SJSA1 (cell line): ENCODE data around the gene ROBO2. TPM values are rescaled to one million over a fixed set of nuclear protein-coding genes. Genes with fewer than 3 reads are reported as not detected.

Experiments
- DNase-seq, 2 experiments: peaks; one replicate each; pipeline ENCODE4 v3.0.0-alpha.2; 2015 to 2020; ENCODE audit warnings: low spot score in 2 of 2, low read depth in 1 of 2
- H3K27ac ChIP-seq: fragments of 250-450 bp; sonication (Bioruptor Pico); 2 replicates; pipeline ENCODE4 v1.5.1; 2020; ENCODE audit warnings: mild to moderate bottlenecking, moderate library complexity
- H3K27me3 ChIP-seq: fragments of 250-450 bp; sonication (Bioruptor Pico); replicated peaks from 2 replicates; pipeline ENCODE4 v1.5.1; 2020; ENCODE audit warnings: mild to moderate bottlenecking, moderate library complexity
- H3K36me3 ChIP-seq: fragments of 250-450 bp; sonication (Bioruptor Pico); 2 replicates; pipeline ENCODE4 v1.5.1; 2020; ENCODE audit warnings: mild to moderate bottlenecking
- H3K4me1 ChIP-seq: fragments of 250-450 bp; sonication (Bioruptor Pico); replicated peaks from 2 replicates; pipeline ENCODE4 v1.6.1; 2021; ENCODE audit warnings: mild to moderate bottlenecking
- H3K4me3 ChIP-seq: fragments of 250-450 bp; sonication (Bioruptor Pico); 2 replicates; pipeline ENCODE4 v1.5.1; 2020; ENCODE audit warnings: mild to moderate bottlenecking
- H3K9me3 ChIP-seq: fragments of 250-450 bp; sonication (Bioruptor Pico); replicated peaks from 2 replicates; pipeline ENCODE4 v1.5.1; 2020; ENCODE audit warnings: mild to moderate bottlenecking
- total RNA-seq: library from RNA; depleted of rRNA; stranded (reverse); fragments of >200 nt; shearing (Covaris generic); gene quantifications from 2 replicates; pipeline ENCODE4 v1.2.3, GENCODE V29; 2014

Gene ROBO2
- total RNA-seq, 1 experiment from 2014 or later: not detected

- no peaks in the 10 kb centered on the region for H3K4me1 ChIP-seq
- H3K9me3 ChIP-seq: no peaks in the 10 kb centered on the region
- H3K27me3 ChIP-seq: no peaks in the 10 kb centered on the region
- H3K4me3 ChIP-seq: no peak overlapping the region
- no peak overlapping the region for H3K27ac ChIP-seq
- DNase-seq: no peak
- no peaks in the 10 kb centered on the region for H3K36me3 ChIP-seq
Observed at GRCh38 chr3:77248420-77248819, 208.5 kb downstream of the ROBO2 start.

- no peaks in the 10 kb centered on the region for H3K9me3 ChIP-seq
- no peak for DNase-seq
- no peak overlapping the region for H3K4me3 ChIP-seq
- H3K36me3 ChIP-seq: no peaks in the 10 kb centered on the region
- H3K27ac ChIP-seq: no peak overlapping the region
- no peaks in the 10 kb centered on the region for H3K4me1 ChIP-seq
- no peaks in the 10 kb centered on the region for H3K27me3 ChIP-seq
Observed at GRCh38 chr3:77251136-77251535, 211.2 kb downstream of the ROBO2 start.

- H3K27me3 ChIP-seq: no peaks in the 10 kb centered on the region
- H3K36me3 ChIP-seq: no peaks in the 10 kb centered on the region
- H3K27ac ChIP-seq: no peak overlapping the region
- H3K9me3 ChIP-seq: no peaks in the 10 kb centered on the region
- no peak overlapping the region for H3K4me3 ChIP-seq
- no peaks in the 10 kb centered on the region for H3K4me1 ChIP-seq
- peak in 1 of 2 experiments; percentile 15 for DNase-seq
Observed at GRCh38 chr3:77254967-77255831, 215.3 kb downstream of the ROBO2 start.

GRCh38 chr3:77256584-77257503, 216.9 kb downstream of the ROBO2 start:
- no peaks in the 10 kb centered on the region for H3K27me3 ChIP-seq
- no peaks in the 10 kb centered on the region for H3K9me3 ChIP-seq
- DNase-seq: no peak
- H3K36me3 ChIP-seq: no peaks in the 10 kb centered on the region
- no peak overlapping the region for H3K4me3 ChIP-seq
- no peaks in the 10 kb centered on the region for H3K4me1 ChIP-seq
- H3K27ac ChIP-seq: no peak overlapping the region

- no peaks in the 10 kb centered on the region for H3K9me3 ChIP-seq
- no peaks in the 10 kb centered on the region for H3K27me3 ChIP-seq
- H3K36me3 ChIP-seq: no peaks in the 10 kb centered on the region
- no peak for DNase-seq
- no peaks in the 10 kb centered on the region for H3K4me1 ChIP-seq
- H3K27ac ChIP-seq: no peak overlapping the region
- H3K4me3 ChIP-seq: no peak overlapping the region
Observed at GRCh38 chr3:77259694-77260093, 219.8 kb downstream of the ROBO2 start.

- no peaks in the 10 kb centered on the region for H3K4me1 ChIP-seq
- H3K9me3 ChIP-seq: no peaks in the 10 kb centered on the region
- H3K4me3 ChIP-seq: no peak overlapping the region
- H3K27ac ChIP-seq: no peak overlapping the region
- H3K27me3 ChIP-seq: no peaks in the 10 kb centered on the region
- H3K36me3 ChIP-seq: no peaks in the 10 kb centered on the region
- DNase-seq: no peak
Observed at GRCh38 chr3:77262361-77262760, 222.5 kb downstream of the ROBO2 start.

GRCh38 chr3:77267589-77267988, 227.7 kb downstream of the ROBO2 start:
- no peaks in the 10 kb centered on the region for H3K27me3 ChIP-seq
- no peak overlapping the region for H3K4me3 ChIP-seq
- DNase-seq: no peak
- H3K36me3 ChIP-seq: no peaks in the 10 kb centered on the region
- H3K27ac ChIP-seq: no peak overlapping the region
- H3K9me3 ChIP-seq: no peaks in the 10 kb centered on the region
- H3K4me1 ChIP-seq: no peaks in the 10 kb centered on the region

GRCh38 chr3:77271306-77271705, 231.4 kb downstream of the ROBO2 start:
- no peaks in the 10 kb centered on the region for H3K4me1 ChIP-seq
- no peaks in the 10 kb centered on the region for H3K27me3 ChIP-seq
- no peak overlapping the region for H3K27ac ChIP-seq
- no peaks in the 10 kb centered on the region for H3K9me3 ChIP-seq
- DNase-seq: no peak
- H3K4me3 ChIP-seq: no peak overlapping the region
- no peaks in the 10 kb centered on the region for H3K36me3 ChIP-seq

- Histone ChIP-seq H3K4me3 (no peak overlapping the region), H3K27ac (no peak overlapping the region), H3K4me1 (no peaks in the 10 kb centered on the region), H3K9me3 (no peaks in the 10 kb centered on the region), H3K27me3 (no peaks in the 10 kb centered on the region), H3K36me3 (no peaks in the 10 kb centered on the region)
- DNase-seq: no peak
Observed at GRCh38 chr3:77271711-77272110, 231.8 kb downstream of the ROBO2 start.

- Histone ChIP-seq H3K9me3 (no peaks in the 10 kb centered on the region; the same call in 1 of the 2 replicates), H3K27ac (no peak overlapping the region), H3K4me1 (no peaks in the 10 kb centered on the region), H3K4me3 (no peak overlapping the region), H3K36me3 (no peaks in the 10 kb centered on the region), H3K27me3 (no peaks in the 10 kb centered on the region)
- no peak for DNase-seq
Observed at GRCh38 chr3:77279276-77279675, 239.4 kb downstream of the ROBO2 start.

- H3K4me1 ChIP-seq: no peaks in the 10 kb centered on the region
- H3K27me3 ChIP-seq: no peaks in the 10 kb centered on the region
- H3K4me3 ChIP-seq: no peak overlapping the region
- H3K27ac ChIP-seq: no peak overlapping the region
- no peak for DNase-seq
- H3K36me3 ChIP-seq: no peaks in the 10 kb centered on the region
- no peaks in the 10 kb centered on the region; the same call in 1 of the 2 replicates for H3K9me3 ChIP-seq
Observed at GRCh38 chr3:77281721-77282120, 241.8 kb downstream of the ROBO2 start.

- no peaks in the 10 kb centered on the region for H3K9me3 ChIP-seq
Observed at GRCh38 chr3:77283108-77283507, 243.2 kb downstream of the ROBO2 start.

GRCh38 chr3:77288348-77288747, 248.4 kb downstream of the ROBO2 start:
- Histone ChIP-seq H3K4me1 (no peaks in the 10 kb centered on the region), H3K4me3 (no peak overlapping the region), H3K36me3 (no peaks in the 10 kb centered on the region), H3K9me3 (no peaks in the 10 kb centered on the region), H3K27me3 (no peaks in the 10 kb centered on the region), H3K27ac (no peak overlapping the region)
- no peak for DNase-seq

More at GRCh38 chr3:77283108-77283507, 243.2 kb downstream of the ROBO2 start:
- no peak overlapping the region for H3K4me3 ChIP-seq
- no peak overlapping the region for H3K27ac ChIP-seq
- H3K27me3 ChIP-seq: no peaks in the 10 kb centered on the region
- no peak for DNase-seq
- H3K36me3 ChIP-seq: no peaks in the 10 kb centered on the region
- no peaks in the 10 kb centered on the region for H3K4me1 ChIP-seq

GRCh38 chr3:77296527-77296926, 256.6 kb downstream of the ROBO2 start:
- H3K4me3 ChIP-seq: no peak overlapping the region
- no peaks in the 10 kb centered on the region for H3K4me1 ChIP-seq
- no peak for DNase-seq
- no peaks in the 10 kb centered on the region for H3K9me3 ChIP-seq
- no peaks in the 10 kb centered on the region for H3K36me3 ChIP-seq
- H3K27me3 ChIP-seq: no peaks in the 10 kb centered on the region
- no peak overlapping the region for H3K27ac ChIP-seq
